Fibroblast of upper back skin (primary cell): ENCODE data around the gene VPS41.

Experiments used
- DNase-seq: peaks from one replicate; pipeline ENCODE4 v3.0.0-alpha.2; 2013

VPS41 gene

GRCh38 chr7:38905056-38905759 lies 3.8 kb downstream of the VPS41 start:
- no peak for DNase-seq

- DNase-seq, result no peak
Observed at GRCh38 chr7:38903057-38903456, 5.9 kb downstream of the VPS41 start.

GRCh38 chr7:38902449-38902848 lies 6.5 kb downstream of the VPS41 start:
- DNase-seq, result no peak

- peak; percentile 48 for DNase-seq
Observed at GRCh38 chr7:38893061-38893460, 15.9 kb downstream of the VPS41 start.

GRCh38 chr7:38890597-38890996 lies 18.4 kb downstream of the VPS41 start:
- no peak for DNase-seq

GRCh38 chr7:38889872-38890432 lies 19.0 kb downstream of the VPS41 start:
- DNase-seq, result no peak

GRCh38 chr7:38889079-38889478 lies 19.9 kb downstream of the VPS41 start:
- DNase-seq, result no peak

- DNase-seq, result no peak
Observed at GRCh38 chr7:38886265-38886664, 22.7 kb downstream of the VPS41 start.

GRCh38 chr7:38883706-38884105 lies 25.3 kb downstream of the VPS41 start:
- no peak for DNase-seq

- DNase-seq, result no peak
Observed at GRCh38 chr7:38881947-38882684, 26.9 kb downstream of the VPS41 start.

GRCh38 chr7:38881015-38881414 lies 28.0 kb downstream of the VPS41 start:
- peak; percentile 26 for DNase-seq

- DNase-seq, result peak; percentile 16
Observed at GRCh38 chr7:38880454-38880853, 28.5 kb downstream of the VPS41 start.

GRCh38 chr7:38880035-38880434 lies 29.0 kb downstream of the VPS41 start:
- DNase-seq, result no peak

GRCh38 chr7:38878694-38879457 lies 30.1 kb downstream of the VPS41 start:
- DNase-seq, result no peak

GRCh38 chr7:38873433-38873832 lies 35.6 kb downstream of the VPS41 start:
- DNase-seq, result no peak

- DNase-seq, result no peak
Observed at GRCh38 chr7:38872202-38872601, 36.8 kb downstream of the VPS41 start.

- peak; percentile 32 for DNase-seq
Observed at GRCh38 chr7:38870147-38870546, 38.8 kb downstream of the VPS41 start.

GRCh38 chr7:38863601-38864291 lies 45.2 kb downstream of the VPS41 start:
- DNase-seq, result no peak

GRCh38 chr7:38862666-38863065 lies 46.3 kb downstream of the VPS41 start:
- DNase-seq, result no peak

GRCh38 chr7:38858259-38858884 lies 50.6 kb downstream of the VPS41 start:
- DNase-seq, result peak; percentile 12

GRCh38 chr7:38855867-38856266 lies 53.1 kb downstream of the VPS41 start:
- DNase-seq, result no peak

- DNase-seq, result no peak
Observed at GRCh38 chr7:38855386-38855785, 53.6 kb downstream of the VPS41 start.
